Measurements from ENCODE around the gene AARS2. TPM values are rescaled to one million over a fixed set of nuclear protein-coding genes. Genes with fewer than 3 reads are reported as not detected.
"Not testable (repeated sequence)": the region's sequence is repeated elsewhere in the genome, so short reads cannot be mapped to it uniquely, and the experiment has no call there.

Gene AARS2
- total RNA-seq, 2 experiments from 2014 or later: 21.1 to 23.7 TPM

DNA sequence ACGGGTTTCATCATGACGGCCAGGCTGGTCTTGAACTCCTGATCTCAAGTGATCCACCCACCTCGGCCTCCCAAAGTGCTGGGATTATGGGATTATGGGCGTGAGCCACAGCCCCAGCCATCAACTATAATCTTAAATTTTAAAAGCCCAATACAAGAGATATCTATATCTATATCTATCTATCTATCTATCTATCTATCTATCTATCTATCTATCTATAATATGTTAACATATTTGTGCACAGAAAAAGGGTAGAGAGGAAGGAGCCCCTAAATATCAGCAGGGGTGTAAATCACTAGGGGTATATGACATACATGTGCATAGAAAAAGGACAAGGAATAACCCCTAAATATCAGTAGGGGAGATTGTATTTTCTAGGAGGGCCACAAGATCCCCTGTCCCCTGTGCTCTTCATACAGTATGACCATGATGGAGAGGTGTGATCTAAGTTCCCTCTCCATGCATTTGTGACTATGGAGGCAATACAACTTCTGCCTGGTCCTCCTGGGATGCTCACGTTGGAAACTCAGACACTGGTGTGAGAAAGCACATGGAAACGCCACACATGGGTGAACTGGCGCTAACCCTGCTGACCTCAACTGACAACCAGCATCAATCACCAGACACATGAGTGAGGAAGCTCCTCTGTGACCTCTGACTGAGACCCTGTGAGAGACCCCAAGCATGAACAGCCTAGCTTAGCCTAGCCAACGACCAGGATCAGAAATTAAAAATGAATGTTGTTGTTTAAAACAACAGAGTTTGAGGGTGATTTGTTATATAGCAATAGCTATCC, 28.1 kb upstream of the AARS2 start:
- CTCF ChIA-PET: interaction anchor here (2.6 to 3.1 kb wide), 2 partner anchors 74 to 169 kb away, joined by 6 to 28 read pairs; no protein-coding TSS in a partner anchor
- peaks cover 59% of the 10 kb centered on the region for H3K27me3 Mint-ChIP-seq
- H3K9me3 Mint-ChIP-seq (ENCODE audit: low read depth): no peaks in the 10 kb centered on the region
- H3K4me1 Mint-ChIP-seq: peaks cover 4% of the 10 kb centered on the region
- ATAC-seq: no peak
- H3K27ac Mint-ChIP-seq: no peak overlapping the region
- H3K36me3 Mint-ChIP-seq: no peaks in the 10 kb centered on the region
- no peak overlapping the region for H3K4me3 Mint-ChIP-seq
- DNase-seq: no peak

DNA sequence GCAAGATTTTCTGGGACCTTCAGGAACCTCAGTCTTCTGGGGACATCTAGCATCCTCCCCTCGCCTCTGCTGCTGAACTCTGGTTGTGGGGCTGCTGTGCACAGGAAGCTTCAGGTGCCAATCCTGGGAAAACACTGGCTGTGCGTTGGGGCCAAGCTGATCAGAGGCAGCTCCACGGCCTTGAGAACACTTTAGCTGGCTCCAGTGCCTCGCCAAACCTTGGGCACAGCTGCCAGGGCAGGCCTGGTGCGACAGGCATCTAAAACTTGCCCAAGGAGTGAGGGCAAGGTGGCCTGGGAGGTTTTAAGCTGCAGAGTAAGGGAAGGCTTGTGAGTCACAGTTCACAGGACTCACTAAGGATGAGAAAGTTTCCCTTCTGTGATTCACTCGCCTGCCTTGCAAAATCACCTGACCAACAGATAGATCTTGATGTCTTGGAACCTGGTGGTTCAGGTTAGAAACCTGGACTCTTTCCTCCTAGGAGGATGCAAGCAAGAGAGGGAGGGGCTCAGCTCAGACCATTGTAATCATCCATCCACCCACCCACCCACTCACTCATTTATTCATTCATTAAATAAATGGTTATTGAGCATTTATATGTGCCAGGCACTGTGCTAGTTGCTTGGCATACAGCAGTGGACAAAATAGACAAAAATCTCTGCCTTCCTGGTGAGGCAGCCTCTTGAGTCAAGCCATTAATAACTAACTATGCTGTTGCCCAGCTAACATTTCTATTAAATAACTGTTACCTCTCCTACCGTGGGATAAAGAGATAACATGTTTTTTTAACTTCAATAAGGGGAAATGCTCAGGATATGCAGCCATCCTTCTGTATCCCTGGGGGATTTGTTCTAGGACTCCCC, 26.8 kb upstream of the AARS2 start:
- Mint-ChIP-seq H3K27ac (no peak overlapping the region), H3K4me3 (no peak overlapping the region), H3K9me3 (ENCODE audit: low read depth) (no peaks in the 10 kb centered on the region), H3K27me3 (peaks cover 53% of the 10 kb centered on the region), H3K4me1 (peaks cover 4% of the 10 kb centered on the region), H3K36me3 (no peaks in the 10 kb centered on the region)
- CTCF ChIA-PET: interaction anchor here (0.7 to 9.3 kb wide), 4 partner anchors 13 to 84 kb away, joined by 3 to 91 read pairs (median 6); partner anchors contain the start of gene AARS2
- no peak for ATAC-seq
- DNase-seq: no peak

- Mint-ChIP-seq H3K4me3 (no peak overlapping the region), H3K9me3 (ENCODE audit: low read depth) (no peaks in the 10 kb centered on the region), H3K27me3 (peaks cover 46% of the 10 kb centered on the region), H3K36me3 (no peaks in the 10 kb centered on the region), H3K27ac (no peak overlapping the region), H3K4me1 (peaks cover 4% of the 10 kb centered on the region)
- ATAC-seq (no peak), DNase-seq (no peak)
- CTCF ChIA-PET: interaction anchor here (0.7 to 9.3 kb wide), 6 partner anchors 25 to 166 kb away, joined by 3 to 91 read pairs (median 8); partner anchors contain the start of gene AARS2
Observed at GRCh38 chr6:44339301-44339700, 26.2 kb upstream of the AARS2 start.

GRCh38 chr6:44338228-44339122, 25.3 kb upstream of the AARS2 start:
- Mint-ChIP-seq H3K4me1 (peaks cover 4% of the 10 kb centered on the region), H3K4me3 (no peak overlapping the region), H3K27me3 (peaks cover 38% of the 10 kb centered on the region), H3K9me3 (ENCODE audit: low read depth) (no peaks in the 10 kb centered on the region), H3K36me3 (no peaks in the 10 kb centered on the region), H3K27ac (no peak overlapping the region)
- CTCF ChIA-PET: interaction anchor here (0.8 to 9.3 kb wide), 12 partner anchors 9 to 242 kb away, joined by 3 to 91 read pairs (median 4); partner anchors contain the start of genes AARS2 and TMEM151B
- DNase-seq (peak; percentile 79), ATAC-seq (peak; percentile 88)

DNA sequence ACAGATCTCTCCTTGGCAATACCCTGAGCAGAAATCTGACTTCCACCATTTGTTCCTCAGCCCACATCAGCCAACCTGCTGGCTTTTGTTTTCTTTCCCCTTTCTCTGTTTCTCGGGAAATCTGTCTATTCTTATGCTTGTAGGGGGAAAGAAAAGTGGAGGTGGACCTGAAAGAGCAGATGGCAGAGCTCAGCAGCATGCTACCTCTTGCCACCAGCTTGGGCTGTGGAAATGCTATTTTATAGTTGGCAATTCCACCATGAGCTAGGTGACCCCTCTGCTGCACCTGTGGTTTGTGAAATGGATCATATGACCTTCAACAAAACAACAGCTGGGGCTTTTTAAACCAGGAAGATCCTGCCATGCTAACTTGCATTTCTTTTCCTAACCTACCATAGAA, 22.5 kb upstream of the AARS2 start:
- H3K4me1 Mint-ChIP-seq: no peaks in the 10 kb centered on the region
- no peak overlapping the region for H3K27ac Mint-ChIP-seq
- H3K9me3 Mint-ChIP-seq (ENCODE audit: low read depth): no peaks in the 10 kb centered on the region
- peaks cover 26% of the 10 kb centered on the region for H3K27me3 Mint-ChIP-seq
- CTCF ChIA-PET: interaction anchor here (0.8 to 9.3 kb wide), 4 partner anchors 10 to 68 kb away, joined by 3 to 91 read pairs (median 6); partner anchors contain the start of gene AARS2
- no peak for ATAC-seq
- no peak for DNase-seq
- H3K4me3 Mint-ChIP-seq: no peak overlapping the region
- no peaks in the 10 kb centered on the region for H3K36me3 Mint-ChIP-seq

- H3K9me3 Mint-ChIP-seq (ENCODE audit: low read depth): no peaks in the 10 kb centered on the region
- H3K4me3 Mint-ChIP-seq: no peak overlapping the region
- no peak for ATAC-seq
- H3K27me3 Mint-ChIP-seq: peaks cover 38% of the 10 kb centered on the region
- no peak for DNase-seq
- no peaks in the 10 kb centered on the region for H3K4me1 Mint-ChIP-seq
- no peak overlapping the region for H3K27ac Mint-ChIP-seq
- CTCF ChIA-PET: interaction anchor here (3.0 to 9.3 kb wide), 2 partner anchors 21 to 66 kb away, joined by 12 to 91 read pairs; partner anchors contain the start of gene AARS2
- no peaks in the 10 kb centered on the region for H3K36me3 Mint-ChIP-seq
Observed at GRCh38 chr6:44333942-44334341, 20.8 kb upstream of the AARS2 start.

DNA sequence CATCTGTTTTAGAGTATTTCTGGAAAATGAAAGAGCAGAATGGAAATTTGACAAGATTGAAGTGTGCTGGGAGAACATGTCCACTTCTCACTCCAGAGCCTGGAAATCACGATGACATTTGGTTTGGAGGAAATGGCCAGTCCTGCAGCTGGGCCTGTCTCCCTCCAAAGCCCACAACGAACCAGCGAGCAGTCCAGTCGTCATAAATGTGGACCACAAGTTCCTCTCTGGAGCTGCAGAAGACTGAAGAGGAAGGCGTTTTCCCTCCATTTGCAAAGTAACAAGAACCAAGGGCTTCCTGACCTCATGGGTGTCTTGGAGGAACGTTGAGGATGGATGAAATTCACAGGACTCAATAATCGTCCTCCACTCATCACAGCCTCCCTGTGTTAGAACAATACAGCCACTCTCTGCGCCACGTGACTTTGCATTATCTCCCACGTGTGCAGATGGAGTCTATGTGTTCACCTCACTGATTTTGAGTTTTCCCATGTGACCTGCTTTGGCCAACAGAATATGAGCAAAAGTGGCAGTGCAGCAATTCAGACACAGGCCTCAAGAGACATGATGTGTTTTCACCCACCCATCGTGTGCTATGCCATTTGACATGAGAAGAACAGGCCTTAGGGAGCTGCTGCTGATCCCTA, 20.2 kb upstream of the AARS2 start:
- no peaks in the 10 kb centered on the region for H3K36me3 Mint-ChIP-seq
- ATAC-seq (no peak), DNase-seq (no peak)
- peaks cover 43% of the 10 kb centered on the region for H3K27me3 Mint-ChIP-seq
- H3K9me3 Mint-ChIP-seq (ENCODE audit: low read depth): no peaks in the 10 kb centered on the region
- CTCF ChIA-PET: interaction anchor here (3.0 to 9.3 kb wide), 2 partner anchors 21 to 66 kb away, joined by 12 to 91 read pairs; partner anchors contain the start of gene AARS2
- H3K4me1 Mint-ChIP-seq: no peaks in the 10 kb centered on the region
- H3K27ac Mint-ChIP-seq: no peak overlapping the region
- no peak overlapping the region for H3K4me3 Mint-ChIP-seq

GRCh38 chr6:44332585-44332984, 19.4 kb upstream of the AARS2 start:
- Mint-ChIP-seq H3K4me1 (no peaks in the 10 kb centered on the region), H3K36me3 (no peaks in the 10 kb centered on the region), H3K9me3 (ENCODE audit: low read depth) (no peaks in the 10 kb centered on the region), H3K27ac (no peak overlapping the region), H3K4me3 (no peak overlapping the region), H3K27me3 (peaks cover 51% of the 10 kb centered on the region)
- ATAC-seq (no peak), DNase-seq (no peak)
- CTCF ChIA-PET: interaction anchor here (3.0 to 9.3 kb wide), 2 partner anchors 20 to 65 kb away, joined by 12 to 91 read pairs; partner anchors contain the start of gene AARS2

DNA sequence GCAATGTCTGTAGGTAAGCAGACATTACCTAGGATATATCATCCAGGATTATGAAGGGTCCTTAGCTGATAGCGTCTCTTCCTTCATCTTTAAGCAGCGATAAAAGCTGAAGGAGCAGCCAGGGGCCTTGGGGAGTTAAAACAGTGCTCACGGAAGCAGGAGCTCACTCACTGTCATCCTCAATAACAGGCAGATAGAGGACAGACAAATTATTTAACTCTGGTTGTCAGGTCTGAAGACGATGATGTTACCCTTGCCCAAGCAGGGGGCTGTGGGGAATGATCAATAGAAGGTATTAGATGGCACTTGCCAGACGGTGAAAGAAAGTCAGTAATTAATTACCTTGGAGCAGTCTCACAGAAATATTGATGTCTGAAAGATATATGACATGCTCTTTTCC, 16.7 kb upstream of the AARS2 start:
- CTCF ChIA-PET: no interaction called here
- Mint-ChIP-seq H3K27me3 (peaks cover 53% of the 10 kb centered on the region), H3K4me3 (no peak overlapping the region), H3K27ac (no peak overlapping the region), H3K36me3 (no peaks in the 10 kb centered on the region), H3K9me3 (ENCODE audit: low read depth) (no peaks in the 10 kb centered on the region), H3K4me1 (no peaks in the 10 kb centered on the region)
- no peak for DNase-seq
- no peak for ATAC-seq

DNA sequence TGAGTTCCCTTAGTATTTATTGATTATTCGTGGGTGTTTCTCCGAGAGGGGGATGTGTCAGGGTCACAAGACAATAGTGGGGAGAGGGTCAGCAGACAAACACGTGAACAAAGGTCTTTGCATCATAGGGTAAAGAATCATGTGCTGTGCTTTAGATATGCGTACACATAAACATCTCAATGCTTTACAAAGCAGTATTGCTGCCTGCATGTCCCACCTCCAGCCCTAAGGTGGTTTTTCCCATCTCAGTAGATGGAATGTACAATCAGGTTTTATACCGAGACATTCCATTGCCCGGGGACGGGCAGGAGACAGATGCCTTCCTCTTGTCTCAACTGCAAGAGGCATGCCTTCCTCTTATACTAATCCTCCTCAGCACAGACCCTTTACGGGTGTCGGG, 15.1 kb upstream of the AARS2 start:
- H3K27ac Mint-ChIP-seq; H3K4me1 Mint-ChIP-seq; CTCF ChIA-PET; H3K9me3 Mint-ChIP-seq (ENCODE audit: low read depth); ATAC-seq; H3K36me3 Mint-ChIP-seq; H3K4me3 Mint-ChIP-seq; DNase-seq: not testable (repeated sequence)
- H3K27me3 Mint-ChIP-seq: peaks cover 57% of the 10 kb centered on the region

- CTCF ChIA-PET: interaction anchor here (0.6 to 1.1 kb wide), 2 partner anchors 15 to 23 kb away, joined by 3 read pairs; partner anchors contain the start of gene AARS2
- no peaks in the 10 kb centered on the region for H3K9me3 Mint-ChIP-seq (ENCODE audit: low read depth)
Observed at GRCh38 chr6:44327760-44328159, 14.6 kb upstream of the AARS2 start.

GRCh38 chr6:44327096-44327495, 13.9 kb upstream of the AARS2 start:
- CTCF ChIA-PET: interaction anchor here (0.6 to 1.1 kb wide), 2 partner anchors 14 to 22 kb away, joined by 3 read pairs; partner anchors contain the start of gene AARS2
- Mint-ChIP-seq H3K9me3 (ENCODE audit: low read depth) (no peaks in the 10 kb centered on the region), H3K4me1 (no peaks in the 10 kb centered on the region), H3K4me3 (no peak overlapping the region), H3K27ac (no peak overlapping the region), H3K27me3 (peaks cover 55% of the 10 kb centered on the region), H3K36me3 (no peaks in the 10 kb centered on the region)
- DNase-seq (no peak), ATAC-seq (no peak)

More at GRCh38 chr6:44327760-44328159, 14.6 kb upstream of the AARS2 start:
- Mint-ChIP-seq H3K4me3 (no peak overlapping the region), H3K27me3 (peaks cover 58% of the 10 kb centered on the region), H3K4me1 (no peaks in the 10 kb centered on the region), H3K36me3 (no peaks in the 10 kb centered on the region), H3K27ac (no peak overlapping the region)
- DNase-seq: no peak
- ATAC-seq: no peak

All from activated CD8-positive, alpha-beta memory T cell treated with anti-CD3 and anti-CD28 coated beads, Interleukin-2, amount 10 ng/mL, durations not matched to agents 7 days and 5 days (primary cell).